A549 (cell line): ENCODE measurements around the gene CHKA. TPM values are rescaled to one million over a fixed set of nuclear protein-coding genes. Genes with fewer than 3 reads are reported as not detected.
A peak's percentile ranks its signal among the peaks of the same experiment; 100 is the strongest.

ENCODE experiments used
- ATAC-seq, 2 experiments: fragments of 200-7000 bp in 1 of 2; fragments of >200 bp in 1 of 2; cut with Nextera tagmentation in 1 of 2; cut with Tn5 transposase in 1 of 2; 3 replicates each; pipeline versions ENCODE4 v1.8.0 to v1.9.1; 2018 to 2020; ENCODE audit warnings: mild to moderate bottlenecking in 1 of 2, moderate library complexity in 1 of 2
- CTCF ChIA-PET: fragments of 300-600 bp; sonication (Branson Sonifier 250); formaldehyde crosslinking; extraction: SDS; loops from one replicate; lab custom pipeline; 2021; ENCODE audit warnings: antibody characterized with exemption, inconsistent platforms; lab: Yijun Ruan, JAX
- POLR2A ChIA-PET: fragments of 350-600 bp; formaldehyde crosslinking; extraction: SDS; loops from one replicate; lab custom pipeline; 2021; ENCODE audit warnings: antibody characterized with exemption, inconsistent platforms; lab: Yijun Ruan, JAX
- DNase-seq, 2 experiments: peaks; one replicate each; pipeline versions ENCODE4 v3.0.0 to v3.0.0-alpha.2; 2011 to 2016; ENCODE audit warnings: low read depth in 1 of 2, low spot score in 1 of 2
- FAIRE-seq: peaks from 2 replicates; lab custom pipeline; 2011; peaks lifted over from hg19 to GRCh38; lab: Jason Lieb, UNC
- H3K27ac ChIP-seq, 2 experiments: fragments of >200 bp; sonication (Bioruptor Twin); formaldehyde crosslinking; 3 replicates each; pipeline ENCODE4 v1.5.1; 2016 to 2017
- H3K4me1 ChIP-seq: fragments of >200 bp; sonication (Bioruptor Twin); formaldehyde crosslinking; 3 replicates; pipeline ENCODE4 v1.6.1; 2016
- H3K4me2 ChIP-seq: fragments of >200 bp; sonication (Bioruptor Twin); formaldehyde crosslinking; 3 replicates; pipeline ENCODE4 v1.6.1; 2016
- H3K4me3 ChIP-seq: fragments of >200 bp; sonication (Bioruptor Twin); formaldehyde crosslinking; 3 replicates; pipeline ENCODE4 v1.5.1; 2016
- H3K9me3 ChIP-seq: fragments of >200 bp; sonication (Bioruptor Twin); formaldehyde crosslinking; 3 replicates; pipeline ENCODE4 v1.6.1; 2016
- ATOH8 ChIP-seq: fragments of 250-450 bp; sonication (Bioruptor Pico); IDR thresholded peaks from 2 replicates; pipeline ENCODE4 v1.5.0; 2020; ENCODE audit warnings: low read depth, mild to moderate bottlenecking, moderate library complexity
- CHD2 ChIP-seq: fragments of 150-350 bp; IDR thresholded peaks from 2 replicates; pipeline ENCODE4 v1.6.1; 2014; ENCODE audit warnings: low read length; ENCODE audit not compliant: partially characterized antibody
- EHF ChIP-seq: fragments of 250-450 bp; sonication (Bioruptor Pico); IDR thresholded peaks from 2 replicates; pipeline ENCODE4 v1.5.0; 2020; ENCODE audit warnings: mild to moderate bottlenecking
- ELK1 ChIP-seq: fragments of 150-350 bp; IDR thresholded peaks from 2 replicates; pipeline ENCODE4 v1.6.1; 2014; ENCODE audit warnings: low read depth, mild to moderate bottlenecking, low read length
- EP300 ChIP-seq, 2 experiments: fragments of >200 bp; sonication (Bioruptor Twin); formaldehyde crosslinking; IDR thresholded peaks; 2 replicates in 1 of 2; 3 replicates in 1 of 2; pipeline ENCODE4 v1.6.1; 2016 to 2017
- ESRRA ChIP-seq: fragments of 150-350 bp; IDR thresholded peaks from 2 replicates; pipeline ENCODE4 v1.6.1; 2014; ENCODE audit warnings: mild to moderate bottlenecking, low read length, borderline replicate concordance
- FOSL2 ChIP-seq, 2 experiments: fragments of 450-650 bp in 1 of 2; fragments of >200 bp in 1 of 2; sonication (Bioruptor Twin) in 1 of 2; formaldehyde crosslinking; IDR thresholded peaks; 2 replicates each; pipeline versions ENCODE4 v1.5.0 to v1.6.1; 2016 to 2020; ENCODE audit warnings: mild to moderate bottlenecking in 1 of 2, moderate library complexity in 1 of 2
- HDAC2 ChIP-seq: fragments of 200-600 bp; sonication (generic); IDR thresholded peaks from 2 replicates; pipeline ENCODE4 v1.6.1; 2016
- HMGXB4 ChIP-seq: fragments of 250-450 bp; sonication (Bioruptor Pico); IDR thresholded peaks from 2 replicates; pipeline ENCODE4 v1.5.0; 2021; ENCODE audit warnings: mild to moderate bottlenecking, moderate library complexity, borderline replicate concordance
- HOXA7 ChIP-seq: fragments of 250-450 bp; sonication (Bioruptor Pico); IDR thresholded peaks from 2 replicates; pipeline ENCODE4 v1.5.0; 2020; ENCODE audit warnings: mild to moderate bottlenecking, moderate library complexity
- HOXB5 ChIP-seq: fragments of 250-450 bp; sonication (Bioruptor Pico); IDR thresholded peaks from 2 replicates; pipeline ENCODE4 v1.5.0; 2020; ENCODE audit warnings: mild to moderate bottlenecking, moderate library complexity
- MYC ChIP-seq: IDR thresholded peaks from 2 replicates; pipeline ENCODE4 v1.6.1; 2012; ENCODE audit warnings: mild to moderate bottlenecking, inconsistent platforms, low read length, improper control_type of control experiment, borderline replicate concordance
- NFE2L2 ChIP-seq: fragments of 150-350 bp; conservative IDR thresholded peaks from 2 replicates; pipeline ENCODE4 v1.6.1; 2014; ENCODE audit warnings: low read length
- NR3C1 ChIP-seq: fragments of >200 bp; sonication (Bioruptor Twin); formaldehyde crosslinking; IDR thresholded peaks from 3 replicates; pipeline ENCODE4 v1.6.1; 2017
- PHF8 ChIP-seq: fragments of 200-600 bp; sonication (generic); IDR thresholded peaks from 2 replicates; pipeline ENCODE4 v1.6.1; 2016; ENCODE audit warnings: low read depth, mild to moderate bottlenecking, antibody characterized with exemption, moderate library complexity, borderline replicate concordance
- POLR2AphosphoS2 ChIP-seq: conservative IDR thresholded peaks from 2 replicates; pipeline ENCODE4 v1.6.1; 2012; ENCODE audit warnings: low read length, improper control_type of control experiment, inconsistent platforms
- RAD21 ChIP-seq, 2 experiments: fragments of >200 bp in 1 of 2; sonication (Bioruptor Twin) in 1 of 2; formaldehyde crosslinking in 1 of 2; IDR thresholded peaks in 1 of 2; conservative IDR thresholded peaks in 1 of 2; 2 replicates in 1 of 2; 3 replicates in 1 of 2; pipeline ENCODE4 v1.6.1; 2012 to 2018; ENCODE audit warnings: inconsistent platforms in 1 of 2
- REST ChIP-seq: fragments of 200-600 bp; sonication (generic); IDR thresholded peaks from 2 replicates; pipeline ENCODE4 v1.6.1; 2016; ENCODE audit warnings: antibody characterized with exemption, mild to moderate bottlenecking, moderate library complexity
- TFCP2L1 ChIP-seq: fragments of 250-450 bp; sonication (Bioruptor Pico); IDR thresholded peaks from 2 replicates; pipeline ENCODE4 v1.5.0; 2021; ENCODE audit warnings: mild to moderate bottlenecking
- ZFP36 ChIP-seq: fragments of 450-650 bp; IDR thresholded peaks from 2 replicates; pipeline ENCODE4 v1.6.1; 2014; ENCODE audit warnings: borderline replicate concordance; ENCODE audit not compliant: partially characterized antibody
- WGBS: methylation state at CpG from one replicate; pipeline ENCODE4 v1.1.6; 2017; ENCODE audit errors: missing lambda C conversion rate; 5-methylcytosine and 5-hydroxymethylcytosine counted together
- polyA plus RNA-seq, 4 experiments: library from polyadenylated mRNA; depleted of rRNA in 3 of 4; stranded (reverse); fragments of >200 nt; fragmentation: RNase III in 1 of 4; extraction: RNeasy Plus Mini Kit Qiagen cat#74134 plus additional on column Dnase treatment in 1 of 4; gene quantifications; 2 replicates in 3 of 4; 3 replicates in 1 of 4; pipeline ENCODE4 v1.2.3, GENCODE V29; 2011 to 2017

Gene CHKA
- polyA plus RNA-seq, 2 of the 4 experiments (the other 2 are of a cell fraction) = 14.2 to 21.7 TPM

- TF ChIP-seq HOXA7 (CRISPR knock-in tag) (no peak), ZFP36 (no peak), ATOH8 (no peak)
Measured at GRCh38 chr11:68090706-68091105, 30.5 kb downstream of the CHKA start (continued).

GRCh38 chr11:68090287-68090686 lies 30.9 kb downstream of the CHKA start:
- no peak for ATAC-seq
- no peak overlapping the region for H3K27ac ChIP-seq
- no peak for FAIRE-seq
- H3K9me3 ChIP-seq = no peaks in the 10 kb centered on the region
- peaks cover 26% of the 10 kb centered on the region for H3K4me1 ChIP-seq
- ChIA-PET CTCF (interaction anchor here (0.7 to 1.4 kb wide), 2 partner anchors 11 to 25 kb away, joined by 3 read pairs; no protein-coding TSS in a partner anchor), POLR2A (no interaction called here)
- TF ChIP-seq ZFP36 (no peak), CHD2 (no peak), ELK1 (no peak), PHF8 (no peak), NR3C1 (no peak), RAD21 (conservative IDR thresholded peaks at IDR 0.05 in 1 of 2, IDR thresholded peaks at IDR 0.05 in 1 of 2) (no peak), HOXA7 (CRISPR knock-in tag) (no peak), EP300 (IDR thresholded peaks at IDR 0.05) (no peak), ATOH8 (no peak), ESRRA (no peak), POLR2AphosphoS2 (no peak), MYC (no peak), HMGXB4 (CRISPR knock-in tag) (no peak), NFE2L2 (no peak), HOXB5 (CRISPR knock-in tag) (no peak), FOSL2 (IDR thresholded peaks at IDR 0.05) (no peak), FOSL2 (CRISPR knock-in tag; IDR thresholded peaks at IDR 0.05) (no peak), REST (no peak), EHF (CRISPR knock-in tag) (no peak), TFCP2L1 (CRISPR knock-in tag) (no peak), HDAC2 (no peak)
- no peak for DNase-seq
- 52% methylated on average over 1 of the region's 1 CpG for WGBS
- H3K4me3 ChIP-seq = no peak overlapping the region
- peak overlapping the region; percentile 40 for H3K4me2 ChIP-seq
